D721Med (cell line): ENCODE results near the gene WDR48.

Source experiments
- DNase-seq: peaks from one replicate; pipeline ENCODE4 v3.0.0; 2011; ENCODE audit warnings: low spot score; ENCODE audit not compliant: insufficient read length
- FAIRE-seq: peaks from 2 replicates; lab custom pipeline; 2011; peaks lifted over from hg19 to GRCh38; lab: Jason Lieb, UNC
- CTCF ChIP-seq: IDR thresholded peaks from 2 replicates; pipeline ENCODE4 v1.5.1; 2012; ENCODE audit warnings: mild to moderate bottlenecking, control low read depth; ENCODE audit not compliant: insufficient read depth; ENCODE audit errors: missing control alignments

The WDR48 gene

DNA sequence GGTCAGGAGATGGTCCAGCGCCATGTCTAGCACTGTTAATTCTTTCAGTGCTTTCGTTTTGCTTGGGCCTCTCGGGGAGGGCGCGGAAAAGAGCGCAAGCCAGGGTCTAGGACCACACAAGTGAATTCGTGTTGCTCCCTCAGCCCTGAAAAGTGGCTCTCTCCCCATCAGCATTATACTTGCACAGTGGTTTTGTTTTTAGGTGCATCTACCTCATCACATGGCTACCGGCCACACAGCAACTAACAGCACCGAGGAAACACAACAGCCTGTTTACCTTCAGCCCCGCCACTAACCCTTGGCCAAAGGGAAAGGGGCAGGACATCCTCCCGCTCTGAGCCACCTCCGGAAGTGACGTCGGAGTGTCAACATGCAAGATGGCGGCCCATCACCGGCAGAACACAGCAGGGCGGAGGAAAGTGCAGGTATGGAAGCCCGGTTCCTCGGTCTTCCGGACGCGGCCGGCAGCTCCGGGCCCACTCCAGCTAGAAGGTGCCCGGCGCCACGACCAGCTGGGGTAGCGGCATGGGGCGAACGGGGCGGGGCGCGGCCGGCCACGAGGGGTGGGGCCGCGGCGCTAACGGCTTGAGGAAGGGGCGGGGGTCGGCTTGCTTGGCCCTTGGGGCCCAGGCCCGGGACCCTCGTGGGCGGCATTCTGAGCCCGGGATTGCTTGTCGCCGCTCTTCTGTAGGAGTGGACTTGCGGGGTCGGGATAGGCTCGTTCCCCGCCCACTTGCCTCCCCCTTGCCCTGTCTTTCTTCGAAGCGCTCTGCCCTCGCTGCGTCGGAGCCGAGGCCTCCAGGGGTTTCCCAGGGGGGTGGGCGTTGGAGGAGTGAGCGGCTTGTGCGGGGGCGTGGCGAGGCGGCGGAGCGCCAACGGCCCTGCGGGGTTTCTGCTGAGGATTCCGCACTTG lies at the start of gene WDR48, which contains the start of gene SCN11A:
TSS of gene WDR48 (plus strand) at position 368 of the 913 bp plus-strand sequence. CDS start at position 378, 10 bp downstream.
TSS of gene SCN11A (minus strand) at position 296 of the 913 bp plus-strand sequence. CDS start 101,582 bp downstream, outside the sequence.
- DNase-seq (peak; percentile 69), FAIRE-seq (no peak)
- TF ChIP-seq CTCF, result no peak

- no peak for FAIRE-seq
- DNase-seq, result no peak
- TF ChIP-seq CTCF, result no peak
Measured at GRCh38 chr3:39005295-39005694, 46.5 kb upstream of the WDR48 start.

DNA sequence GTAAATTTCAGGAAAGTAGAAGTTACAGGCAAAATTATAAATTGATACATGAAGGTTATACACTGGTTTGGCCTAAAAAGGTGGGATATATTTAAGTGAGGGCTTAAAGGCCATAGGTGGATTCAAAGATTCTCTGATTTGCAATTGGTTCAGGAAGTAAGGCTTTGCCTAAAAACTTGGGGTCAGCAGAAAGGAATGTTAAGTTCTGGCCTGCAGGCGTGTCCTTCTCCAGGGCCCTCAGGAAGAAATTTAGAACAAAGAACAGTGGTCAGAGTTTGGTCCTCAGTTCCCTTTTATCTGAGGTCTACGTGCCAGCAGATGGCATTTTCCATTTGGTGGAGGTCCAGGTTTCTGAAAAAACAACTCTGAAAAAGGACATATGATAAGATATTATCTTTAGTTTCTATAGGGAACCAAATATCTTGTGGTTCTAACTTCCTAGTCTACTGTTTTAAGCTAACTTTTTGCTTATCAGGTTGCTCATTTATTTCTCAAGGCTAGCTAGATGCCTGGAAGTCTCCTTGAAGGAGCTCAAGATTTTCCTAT lies 40.6 kb upstream of the WDR48 start:
- no peak for TF ChIP-seq CTCF
- no peak for FAIRE-seq
- no peak for DNase-seq

DNA sequence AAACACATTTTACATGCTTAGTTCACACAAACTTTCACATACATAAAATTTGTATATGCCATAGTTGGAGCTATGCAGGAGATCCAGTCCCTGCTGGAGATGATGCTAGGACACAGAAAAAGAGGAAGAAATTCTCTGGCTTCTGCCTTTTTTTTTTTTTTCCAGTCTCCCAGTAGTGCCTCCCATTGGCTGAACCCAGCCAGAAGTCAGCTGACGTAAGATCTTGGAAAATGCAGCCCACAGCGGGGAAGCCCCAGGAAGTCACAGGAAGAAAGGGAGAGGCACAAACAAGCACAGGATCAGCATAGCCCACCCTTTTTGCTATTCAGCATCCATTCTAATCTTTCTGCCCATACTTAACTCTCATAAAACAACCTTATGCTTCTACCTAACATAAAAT lies 38.5 kb upstream of the WDR48 start:
- FAIRE-seq (no peak), DNase-seq (no peak)
- TF ChIP-seq CTCF, result no peak

DNA sequence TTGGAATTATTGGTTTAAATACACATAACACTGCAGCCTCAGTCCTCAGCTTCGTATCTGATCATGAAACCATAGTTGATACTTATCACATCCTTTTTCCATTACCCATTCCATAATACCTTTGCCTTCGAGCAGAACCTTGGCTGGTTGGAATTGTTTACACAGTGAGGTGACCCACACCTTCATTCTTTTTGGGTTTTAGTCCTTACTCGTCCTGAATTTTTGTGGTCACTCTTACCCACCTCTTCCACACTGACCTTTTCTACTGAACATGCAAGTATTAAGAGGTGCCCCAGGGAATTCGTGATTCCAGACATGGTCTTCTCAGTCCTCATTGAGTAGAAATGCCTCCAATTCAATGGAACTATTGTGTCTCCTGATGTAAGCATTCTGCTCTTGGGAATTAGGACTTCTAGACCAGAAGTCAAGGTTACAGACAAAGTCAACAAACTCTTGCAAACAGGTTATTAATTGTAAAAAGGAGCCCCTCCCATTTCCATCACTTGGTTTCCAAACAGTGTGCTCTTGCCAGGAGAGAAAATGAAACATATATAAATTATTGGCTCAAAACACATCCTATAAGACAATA lies 37.8 kb upstream of the WDR48 start:
- no peak for TF ChIP-seq CTCF
- FAIRE-seq, result no peak
- no peak for DNase-seq

DNA sequence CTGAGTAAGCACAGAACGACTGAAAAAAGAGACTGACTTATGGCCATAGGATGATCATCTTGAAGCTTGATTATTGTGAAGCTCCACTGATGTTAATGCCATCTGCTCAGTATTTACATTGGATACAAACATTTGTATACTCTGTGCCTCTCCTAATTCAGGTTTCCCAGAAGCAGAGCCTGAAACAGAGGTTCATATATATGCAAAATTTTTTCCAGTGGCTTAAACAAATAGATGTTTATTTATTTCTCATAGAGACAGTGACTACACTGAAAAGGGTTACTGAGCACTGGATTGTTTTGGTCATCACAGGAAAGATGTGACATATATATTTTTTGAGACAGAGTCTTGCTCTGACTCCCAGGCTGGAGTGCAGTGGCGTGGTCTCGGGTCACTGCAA lies 36.4 kb upstream of the WDR48 start:
- FAIRE-seq (no peak), DNase-seq (no peak)
- TF ChIP-seq CTCF, result no peak
